Osteocyte (in vitro differentiated cells): ENCODE measurements around the gene DLG5. TPM values are rescaled to one million over a fixed set of nuclear protein-coding genes. Genes with fewer than 3 reads are reported as not detected.

ENCODE experiments used
- DNase-seq: peaks from one replicate; pipeline ENCODE4 v3.0.0; 2021; ENCODE audit warnings: mixed read lengths; ENCODE audit not compliant: unreplicated experiment; ENCODE audit errors: extremely low spot score
- H3K27ac Mint-ChIP-seq: one replicate; pipeline ENCODE4 v1.8.0; 2021; ENCODE audit warnings: mild to moderate bottlenecking, mixed read lengths; ENCODE audit not compliant: unreplicated experiment
- H3K27me3 Mint-ChIP-seq: one replicate; pipeline ENCODE4 v1.8.0; 2021; ENCODE audit warnings: mixed read lengths; ENCODE audit not compliant: unreplicated experiment
- H3K36me3 Mint-ChIP-seq: one replicate; pipeline ENCODE4 v1.8.0; 2021; ENCODE audit warnings: mixed read lengths; ENCODE audit not compliant: unreplicated experiment
- H3K4me1 Mint-ChIP-seq: one replicate; pipeline ENCODE4 v1.8.0; 2021; ENCODE audit warnings: mixed read lengths; ENCODE audit not compliant: unreplicated experiment
- H3K4me3 Mint-ChIP-seq: one replicate; pipeline ENCODE4 v1.8.0; 2021; ENCODE audit warnings: mild to moderate bottlenecking, moderate library complexity, mixed read lengths; ENCODE audit not compliant: unreplicated experiment
- H3K9me3 Mint-ChIP-seq: one replicate; pipeline ENCODE4 v1.8.0; 2021; ENCODE audit warnings: mixed read lengths; ENCODE audit not compliant: unreplicated experiment
- CTCF ChIP-seq: fragments of 200-600 bp; sonication (generic); IDR thresholded peaks from 2 replicates; pipeline ENCODE4 v1.5.0; 2021; ENCODE audit warnings: antibody characterized with exemption, mild to moderate bottlenecking, moderate library complexity
- long read RNA-seq: library from polyadenylated mRNA; unstranded; transcript quantifications from one replicate; pipeline ENCODE4 v2.0.0, GENCODE V29; 2021
- total RNA-seq: library from RNA; stranded (reverse); gene quantifications from 2 replicates; pipeline ENCODE4 v1.2.1, GENCODE V29; 2021

DLG5 gene
- 69.8 and 72.4 TPM in 2 replicates for total RNA-seq
- long read RNA-seq, partial matches to known transcripts = 79 of 89 reads
- long read RNA-seq, other reads (novel, unspliced or antisense) = 6 of 89 reads

GRCh38 chr10:77926566-77927401 lies at the start of gene DLG5:
Gene DLG5, minus strand, starts transcription at chr10:77926755. Its CDS starts 235 bp downstream, at chr10:77926520.
- H3K27me3 Mint-ChIP-seq = peaks cover 2% of the 10 kb centered on the region
- peak within 1 kb of the TSS; percentile 78 for H3K4me3 Mint-ChIP-seq
- H3K27ac Mint-ChIP-seq = peak within 1 kb of the TSS; percentile 67
- H3K36me3 Mint-ChIP-seq = no peaks in the 10 kb centered on the region
- H3K4me1 Mint-ChIP-seq = peaks cover 22% of the 10 kb centered on the region
- DNase-seq = peak; percentile 86
- TF ChIP-seq CTCF = peak; percentile 23
- H3K9me3 Mint-ChIP-seq = no peaks in the 10 kb centered on the region

GRCh38 chr10:77975086-77975666 lies 48.6 kb upstream of the DLG5 start:
- no peaks in the 10 kb centered on the region for H3K27me3 Mint-ChIP-seq
- no peak for DNase-seq
- peaks cover 21% of the 10 kb centered on the region for H3K4me1 Mint-ChIP-seq
- no peak overlapping the region for H3K4me3 Mint-ChIP-seq
- peaks cover 24% of the 10 kb centered on the region for H3K36me3 Mint-ChIP-seq
- TF ChIP-seq CTCF = no peak
- no peak overlapping the region for H3K27ac Mint-ChIP-seq
- no peaks in the 10 kb centered on the region for H3K9me3 Mint-ChIP-seq

- H3K27me3 Mint-ChIP-seq = no peaks in the 10 kb centered on the region
- H3K4me3 Mint-ChIP-seq = no peak overlapping the region
- peak; percentile 52 for TF ChIP-seq CTCF
- peaks cover 21% of the 10 kb centered on the region for H3K4me1 Mint-ChIP-seq
- H3K36me3 Mint-ChIP-seq = peaks cover 17% of the 10 kb centered on the region
- DNase-seq = no peak
- no peaks in the 10 kb centered on the region for H3K9me3 Mint-ChIP-seq
- no peak overlapping the region for H3K27ac Mint-ChIP-seq
Observed at GRCh38 chr10:77974396-77975074, 48.0 kb upstream of the DLG5 start.

GRCh38 chr10:77973276-77973675 lies 46.7 kb upstream of the DLG5 start:
- no peaks in the 10 kb centered on the region for H3K27me3 Mint-ChIP-seq
- H3K4me1 Mint-ChIP-seq = peaks cover 21% of the 10 kb centered on the region
- H3K9me3 Mint-ChIP-seq = no peaks in the 10 kb centered on the region
- no peak overlapping the region for H3K4me3 Mint-ChIP-seq
- H3K36me3 Mint-ChIP-seq = peaks cover 17% of the 10 kb centered on the region
- no peak for TF ChIP-seq CTCF
- DNase-seq = no peak
- H3K27ac Mint-ChIP-seq = no peak overlapping the region

GRCh38 chr10:77972148-77972547 lies 45.6 kb upstream of the DLG5 start:
- Mint-ChIP-seq H3K4me3 (no peak overlapping the region), H3K27ac (peak overlapping the region; percentile 61), H3K27me3 (no peaks in the 10 kb centered on the region), H3K9me3 (no peaks in the 10 kb centered on the region), H3K36me3 (peaks cover 10% of the 10 kb centered on the region), H3K4me1 (peaks cover 21% of the 10 kb centered on the region)
- no peak for DNase-seq
- no peak for TF ChIP-seq CTCF
